Measurements from ENCODE around the gene APOL6. TPM values are rescaled to one million over a fixed set of nuclear protein-coding genes. Genes with fewer than 3 reads are reported as not detected.

Gene APOL6
- total RNA-seq, 1 donor from 2014 or later, result not detected

DNA sequence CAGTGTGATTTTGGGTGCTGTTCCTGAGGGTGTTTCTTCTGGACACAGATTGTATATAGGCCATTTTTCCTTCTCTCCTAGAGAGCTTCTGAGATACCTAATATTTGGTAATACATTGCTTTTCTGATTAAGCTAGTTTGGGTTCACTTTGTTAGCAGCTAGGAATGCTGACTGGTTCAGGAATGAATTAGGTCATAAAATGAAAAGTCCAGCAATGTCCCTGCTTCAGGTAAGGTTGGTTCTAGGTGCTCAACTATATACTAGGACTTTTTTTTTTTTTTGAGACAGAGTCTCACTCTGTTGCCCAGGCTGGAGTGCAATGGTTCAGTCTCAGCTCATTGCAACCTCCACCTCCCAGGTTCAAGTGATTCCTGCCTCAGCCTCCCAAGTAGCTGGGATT, 36.5 kb downstream of the APOL6 start:
- peaks cover 5% of the 10 kb centered on the region for H3K9me3 Mint-ChIP-seq
- H3K27ac Mint-ChIP-seq (ENCODE audit: unreplicated experiment), result no peak overlapping the region
- no peaks in the 10 kb centered on the region for H3K36me3 Mint-ChIP-seq (ENCODE audit: low read depth)
- H3K27me3 Mint-ChIP-seq (ENCODE audit: low read depth), result peaks cover 8% of the 10 kb centered on the region
- H3K4me1 Mint-ChIP-seq, result no peaks in the 10 kb centered on the region
- TF ChIP-seq, protein P1, sequence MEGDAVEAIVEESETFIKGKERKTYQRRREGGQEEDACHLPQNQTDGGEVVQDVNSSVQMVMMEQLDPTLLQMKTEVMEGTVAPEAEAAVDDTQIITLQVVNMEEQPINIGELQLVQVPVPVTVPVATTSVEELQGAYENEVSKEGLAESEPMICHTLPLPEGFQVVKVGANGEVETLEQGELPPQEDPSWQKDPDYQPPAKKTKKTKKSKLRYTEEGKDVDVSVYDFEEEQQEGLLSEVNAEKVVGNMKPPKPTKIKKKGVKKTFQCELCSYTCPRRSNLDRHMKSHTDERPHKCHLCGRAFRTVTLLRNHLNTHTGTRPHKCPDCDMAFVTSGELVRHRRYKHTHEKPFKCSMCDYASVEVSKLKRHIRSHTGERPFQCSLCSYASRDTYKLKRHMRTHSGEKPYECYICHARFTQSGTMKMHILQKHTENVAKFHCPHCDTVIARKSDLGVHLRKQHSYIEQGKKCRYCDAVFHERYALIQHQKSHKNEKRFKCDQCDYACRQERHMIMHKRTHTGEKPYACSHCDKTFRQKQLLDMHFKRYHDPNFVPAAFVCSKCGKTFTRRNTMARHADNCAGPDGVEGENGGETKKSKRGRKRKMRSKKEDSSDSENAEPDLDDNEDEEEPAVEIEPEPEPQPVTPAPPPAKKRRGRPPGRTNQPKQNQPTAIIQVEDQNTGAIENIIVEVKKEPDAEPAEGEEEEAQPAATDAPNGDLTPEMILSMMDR (conservative IDR thresholded peaks at IDR 0.05), result no peak
- no peak overlapping the region for H3K4me3 Mint-ChIP-seq
- DNase-seq (ENCODE audit: low read depth, low spot score), result no peak

DNA sequence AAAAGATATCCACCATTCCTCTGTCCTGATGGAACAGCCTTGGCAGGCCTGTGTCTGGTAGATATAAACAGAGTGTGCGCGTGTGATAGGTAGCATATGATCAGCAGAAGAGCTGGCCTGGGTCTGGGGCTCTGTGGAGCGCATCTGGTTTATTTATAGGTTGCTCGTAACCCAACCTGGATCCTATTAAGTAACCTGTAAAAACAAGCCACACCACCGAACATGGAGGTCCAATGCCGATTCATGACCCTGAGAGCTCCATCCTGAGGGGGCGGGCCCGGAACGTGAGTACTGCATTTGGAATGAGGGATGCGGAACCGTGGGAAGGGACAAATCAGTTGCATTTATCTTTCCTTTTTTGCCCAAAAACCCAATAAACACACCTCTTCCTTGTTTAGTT, 37.5 kb downstream of the APOL6 start:
- Mint-ChIP-seq H3K9me3 (peaks cover 5% of the 10 kb centered on the region), H3K4me1 (no peaks in the 10 kb centered on the region), H3K36me3 (ENCODE audit: low read depth) (no peaks in the 10 kb centered on the region), H3K4me3 (no peak overlapping the region), H3K27ac (ENCODE audit: unreplicated experiment) (no peak overlapping the region), H3K27me3 (ENCODE audit: low read depth) (peaks cover 16% of the 10 kb centered on the region)
- no peak for DNase-seq (ENCODE audit: low read depth, low spot score)
- TF ChIP-seq, protein P1 (conservative IDR thresholded peaks at IDR 0.05), result no peak

DNA sequence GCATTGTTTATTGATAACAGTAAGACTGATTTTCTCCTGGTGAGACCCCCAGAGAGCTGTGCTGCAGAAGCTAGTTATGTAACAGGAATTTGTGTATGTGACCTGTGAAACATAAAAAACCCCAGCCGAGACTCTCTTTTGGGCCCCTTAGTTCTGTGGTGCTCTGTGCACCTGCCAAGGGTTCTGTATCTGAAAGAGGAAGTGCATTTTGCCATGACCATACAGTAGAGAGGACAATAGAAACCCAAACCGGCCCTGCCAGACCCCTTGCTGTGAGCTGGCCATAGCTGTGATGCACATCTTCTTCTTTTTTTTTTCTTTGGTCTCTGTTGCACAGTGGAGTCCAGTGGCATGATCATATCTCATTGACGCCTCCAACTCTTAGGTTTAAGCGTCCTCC, 38.1 kb downstream of the APOL6 start:
- H3K36me3 Mint-ChIP-seq (ENCODE audit: low read depth), result no peaks in the 10 kb centered on the region
- TF ChIP-seq, protein P1 (conservative IDR thresholded peaks at IDR 0.05), result no peak
- H3K27ac Mint-ChIP-seq (ENCODE audit: unreplicated experiment), result no peak overlapping the region
- H3K4me3 Mint-ChIP-seq, result no peak overlapping the region
- DNase-seq (ENCODE audit: low read depth, low spot score), result no peak
- peaks cover 5% of the 10 kb centered on the region for H3K9me3 Mint-ChIP-seq
- H3K27me3 Mint-ChIP-seq (ENCODE audit: low read depth), result peaks cover 19% of the 10 kb centered on the region
- no peaks in the 10 kb centered on the region for H3K4me1 Mint-ChIP-seq

DNA sequence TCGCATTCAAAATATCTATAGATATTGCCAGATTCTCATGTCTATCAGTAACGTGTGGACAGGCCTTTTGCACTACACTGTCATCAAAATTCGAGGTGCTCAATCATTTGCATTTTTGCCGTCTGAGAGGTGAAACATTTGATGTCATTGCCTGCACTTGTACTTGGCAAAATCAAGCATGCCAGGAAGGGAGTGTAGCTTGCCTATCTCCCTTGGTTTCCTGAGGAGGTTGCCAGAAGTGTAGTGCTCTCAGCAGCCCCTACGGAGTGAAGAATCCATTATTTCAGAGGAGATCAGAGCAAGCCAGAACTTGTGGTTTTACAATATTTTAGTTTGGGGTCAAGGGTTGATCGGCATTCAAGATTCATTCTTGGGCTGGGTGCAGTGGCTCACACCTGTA, 39.2 kb downstream of the APOL6 start:
- TF ChIP-seq, protein P1 (conservative IDR thresholded peaks at IDR 0.05), result no peak
- Mint-ChIP-seq H3K36me3 (ENCODE audit: low read depth) (no peaks in the 10 kb centered on the region), H3K4me1 (no peaks in the 10 kb centered on the region), H3K4me3 (no peak overlapping the region), H3K27ac (ENCODE audit: unreplicated experiment) (no peak overlapping the region), H3K9me3 (peaks cover 3% of the 10 kb centered on the region), H3K27me3 (ENCODE audit: low read depth) (peaks cover 25% of the 10 kb centered on the region)
- DNase-seq (ENCODE audit: low read depth, low spot score), result no peak

DNA sequence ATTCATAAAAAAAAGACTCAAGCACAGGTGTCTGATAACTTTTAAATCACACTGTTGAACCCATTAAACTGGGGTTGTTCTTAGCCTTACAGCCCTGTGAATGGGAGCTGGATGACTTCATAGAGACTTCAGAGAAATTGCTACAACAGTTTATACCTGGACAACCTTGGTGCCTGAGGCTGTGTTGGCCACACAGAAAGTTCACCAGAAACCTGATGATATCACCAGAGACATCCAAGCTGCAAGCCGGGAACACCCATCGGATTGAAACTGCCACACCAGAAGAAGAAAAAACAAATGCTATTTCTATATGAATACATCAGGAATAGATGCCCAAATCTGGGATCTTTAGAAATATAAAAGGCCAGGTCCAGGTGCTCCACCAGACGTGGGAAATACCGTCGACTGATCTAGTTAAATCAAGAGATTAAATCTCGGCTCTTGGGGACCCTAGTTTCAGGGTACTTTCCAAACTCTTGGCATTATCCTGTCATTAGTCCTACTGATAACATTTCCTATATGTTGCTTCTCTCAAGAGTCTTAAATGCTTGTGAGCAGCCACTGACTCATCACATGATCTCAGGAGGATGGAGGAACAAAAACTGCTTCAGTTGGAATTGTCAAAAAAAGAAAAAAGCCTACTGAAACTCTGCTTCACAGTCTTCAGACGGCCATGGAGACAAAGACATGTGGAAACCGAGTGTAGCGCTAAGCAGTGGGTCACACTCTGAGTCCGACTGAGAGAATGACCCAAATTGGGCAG, 40.8 kb downstream of the APOL6 start:
- peaks cover 40% of the 10 kb centered on the region for H3K27me3 Mint-ChIP-seq (ENCODE audit: low read depth)
- H3K36me3 Mint-ChIP-seq (ENCODE audit: low read depth), result no peaks in the 10 kb centered on the region

More for the DNA sequence above, 40.8 kb downstream of the APOL6 start:
- no peak for DNase-seq (ENCODE audit: low read depth, low spot score)
- no peaks in the 10 kb centered on the region for H3K4me1 Mint-ChIP-seq
- TF ChIP-seq, protein P1 (conservative IDR thresholded peaks at IDR 0.05), result no peak
- H3K9me3 Mint-ChIP-seq, result peaks cover 3% of the 10 kb centered on the region
- no peak overlapping the region for H3K4me3 Mint-ChIP-seq
- no peak overlapping the region for H3K27ac Mint-ChIP-seq (ENCODE audit: unreplicated experiment)
